ENCODE data around the gene MADCAM1. TPM values are rescaled to one million over a fixed set of nuclear protein-coding genes. Genes with fewer than 3 reads are reported as not detected.
A peak's percentile ranks its signal among the peaks of the same experiment; 100 is the strongest.

Gene MADCAM1
- total RNA-seq, 4 donors from 2014 or later: 0.56 to 3.1 TPM; not detected in 2

- Histone ChIP-seq H3K4me3 (replicated peaks in 1 of 3) (peak overlapping the region in 1 of 3 donors; percentile 8), H3K9me3 (no peaks in the 10 kb centered on the region), H3K4me1 (peaks cover 19 to 24% of the 10 kb centered on the region in 2 donors), H3K27ac (no peak overlapping the region), H3K36me3 (no peaks in the 10 kb centered on the region), H3K27me3 (no peaks in the 10 kb centered on the region)
- DNase-seq: peak; percentile 86 to 94
- 24 to 26% methylated on average over 36 to 45 of the region's 62 CpGs for WGBS, 2 donors
- peak in 1 of 2 donors; percentile 30 for TF ChIP-seq POLR2A (IDR thresholded peaks at IDR 0.05)
- TF ChIP-seq CTCF (IDR thresholded peaks at IDR 0.05): no peak
- intact Hi-C loops (cut with DNase I): no loop called here
Observed at GRCh38 chr19:512547-513365, 16.5 kb downstream of the MADCAM1 start.

GRCh38 chr19:513368-514165 is 17.3 kb downstream of the MADCAM1 start:
- DNase-seq: no peak
- Histone ChIP-seq H3K27ac (no peak overlapping the region), H3K4me3 (replicated peaks in 1 of 3) (no peak overlapping the region), H3K27me3 (no peaks in the 10 kb centered on the region), H3K36me3 (no peaks in the 10 kb centered on the region), H3K4me1 (peaks cover 11 to 16% of the 10 kb centered on the region in 2 donors), H3K9me3 (no peaks in the 10 kb centered on the region)
- 86 to 89% methylated on average over 9 to 10 of the region's 10 CpGs for WGBS, 2 donors
- TF ChIP-seq POLR2A (IDR thresholded peaks at IDR 0.05) (no peak), CTCF (IDR thresholded peaks at IDR 0.05) (no peak)
- intact Hi-C loops (cut with DNase I): no loop called here

- Histone ChIP-seq H3K27me3 (no peaks in the 10 kb centered on the region), H3K36me3 (no peaks in the 10 kb centered on the region), H3K27ac (no peak overlapping the region), H3K9me3 (no peaks in the 10 kb centered on the region), H3K4me1 (peaks cover 10 to 13% of the 10 kb centered on the region in 2 donors), H3K4me3 (replicated peaks in 1 of 3) (no peak overlapping the region)
- 79 to 89% methylated on average over 6 to 8 of the region's 9 CpGs for WGBS, 2 donors
- intact Hi-C loops (cut with DNase I): no loop called here
- no peak for DNase-seq
- no peak for TF ChIP-seq CTCF (IDR thresholded peaks at IDR 0.05)
- TF ChIP-seq POLR2A (IDR thresholded peaks at IDR 0.05): no peak
Observed at GRCh38 chr19:514166-514663, 17.9 kb downstream of the MADCAM1 start.

- DNase-seq: no peak
- Histone ChIP-seq H3K4me3 (replicated peaks in 1 of 3) (no peak overlapping the region), H3K27me3 (no peaks in the 10 kb centered on the region), H3K27ac (no peak overlapping the region), H3K4me1 (peaks cover 0 to 3% of the 10 kb centered on the region in 2 donors), H3K9me3 (no peaks in the 10 kb centered on the region), H3K36me3 (no peaks in the 10 kb centered on the region)
- intact Hi-C loops (cut with DNase I): no loop called here
- TF ChIP-seq POLR2A (IDR thresholded peaks at IDR 0.05) (no peak), CTCF (IDR thresholded peaks at IDR 0.05) (no peak)
- 75% methylated on average over 8 to 9 of the region's 10 CpGs for WGBS, 2 donors
Observed at GRCh38 chr19:517721-518597, 21.7 kb downstream of the MADCAM1 start.

Data from thyroid gland (tissue), 4 donors.